Peyer's patch (tissue), 4 donors: ENCODE results near the gene RIC8B.

ENCODE experiments used
- CTCF ChIP-seq, 6 experiments: fragments of 450-650 bp in 4 of 6; fragments of 200-600 bp in 2 of 6; sonication (generic) in 1 of 6; IDR thresholded peaks; one replicate each; pipeline ENCODE4 v1.5.1; 2017 to 2019; ENCODE audit warnings: antibody characterized with exemption in 6 of 6, mild to moderate bottlenecking in 3 of 6, moderate library complexity in 1 of 6
- POLR2A ChIP-seq, 2 donors: fragments of 450-650 bp; IDR thresholded peaks; one replicate each; pipeline ENCODE4 v1.5.1; 2017; ENCODE audit warnings: antibody characterized with exemption in 2 of 2, mild to moderate bottlenecking in 2 of 2, moderate library complexity in 2 of 2

- TF ChIP-seq POLR2A (IDR thresholded peaks at IDR 0.05) (no peak), CTCF (IDR thresholded peaks at IDR 0.05) (no peak)
Measured at GRCh38 chr12:106926657-106927056, 152.2 kb downstream of the RIC8B start.
